Hematopoietic multipotent progenitor cell treated with erythropoietin and hydrocortisone succinate and interleukin-3 and kit ligand, for 8 days (in vitro differentiated cells): ENCODE measurements around the gene GPAT2.
"Not testable (repeated sequence)": the region's sequence is repeated elsewhere in the genome, so short reads cannot be mapped to it uniquely, and the experiment has no call there.

Source experiments
- DNase-seq: peaks from one replicate; pipeline ENCODE4 v3.0.0-alpha.2; 2015

The GPAT2 gene

GRCh38 chr2:96064760-96065159 lies 30.0 kb upstream of the GPAT2 start:
- not testable (repeated sequence) for DNase-seq

GRCh38 chr2:96064047-96064675 lies 29.4 kb upstream of the GPAT2 start:
- not testable (repeated sequence) for DNase-seq

- DNase-seq, result not testable (repeated sequence)
Measured at GRCh38 chr2:96063116-96063899, 28.6 kb upstream of the GPAT2 start.

- DNase-seq, result not testable (repeated sequence)
Measured at GRCh38 chr2:96062483-96062882, 27.8 kb upstream of the GPAT2 start.

- not testable (repeated sequence) for DNase-seq
Measured at GRCh38 chr2:96061901-96062300, 27.2 kb upstream of the GPAT2 start.

- not testable (repeated sequence) for DNase-seq
Measured at GRCh38 chr2:96061197-96061817, 26.6 kb upstream of the GPAT2 start.

- not testable (repeated sequence) for DNase-seq
Measured at GRCh38 chr2:96060325-96060724, 25.6 kb upstream of the GPAT2 start.

- DNase-seq, result not testable (repeated sequence)
Measured at GRCh38 chr2:96059443-96059842, 24.7 kb upstream of the GPAT2 start.

GRCh38 chr2:96055830-96056229 lies 21.1 kb upstream of the GPAT2 start:
- not testable (repeated sequence) for DNase-seq

- not testable (repeated sequence) for DNase-seq
Measured at GRCh38 chr2:96054537-96054936, 19.8 kb upstream of the GPAT2 start.

GRCh38 chr2:96053385-96053784 lies 18.7 kb upstream of the GPAT2 start:
- DNase-seq, result not testable (repeated sequence)

GRCh38 chr2:96052632-96053031 lies 17.9 kb upstream of the GPAT2 start:
- not testable (repeated sequence) for DNase-seq

GRCh38 chr2:96049917-96050262 lies 15.2 kb upstream of the GPAT2 start:
- DNase-seq, result not testable (repeated sequence)

- not testable (repeated sequence) for DNase-seq
Measured at GRCh38 chr2:96049049-96049916, 14.6 kb upstream of the GPAT2 start.

- DNase-seq, result not testable (repeated sequence)
Measured at GRCh38 chr2:96035554-96035953, 838 bp upstream of the GPAT2 start.

GRCh38 chr2:96033997-96034396 lies 719 bp downstream of the GPAT2 start:
- DNase-seq, result not testable (repeated sequence)

- not testable (repeated sequence) for DNase-seq
Measured at GRCh38 chr2:96027725-96028325, 6.9 kb downstream of the GPAT2 start.

GRCh38 chr2:96025755-96026154 lies 9.0 kb downstream of the GPAT2 start:
- DNase-seq, result not testable (repeated sequence)

GRCh38 chr2:96025194-96025492 lies 9.6 kb downstream of the GPAT2 start:
- no peak for DNase-seq

- DNase-seq, result no peak
Measured at GRCh38 chr2:96024336-96025193, 10.2 kb downstream of the GPAT2 start.

- DNase-seq, result not testable (repeated sequence)
Measured at GRCh38 chr2:96023701-96024100, 11.0 kb downstream of the GPAT2 start.
